Right ventricle myocardium inferior (tissue), 1 donor: ENCODE results near the gene FIBCD1. TPM values are rescaled to one million over a fixed set of nuclear protein-coding genes. Genes with fewer than 3 reads are reported as not detected.

Experiments used
- ATAC-seq: fragments of 200-7000 bp; cut with Tn5 transposase; one replicate; pipeline ENCODE4 v1.9.1; 2020; ENCODE audit warnings: mild to moderate bottlenecking, moderate library complexity
- DNase-seq: peaks from one replicate; pipeline ENCODE4 v3.0.0; 2021; ENCODE audit errors: missing footprints
- intact Hi-C: fragments of 100-400 bp; cut with DNase I; formaldehyde crosslinking; loops from one replicate; pipeline ENCODE4 v1.11.0; 2022
- total RNA-seq: library from RNA; stranded (reverse); fragmentation: NEBNext Ultra II Directional; extraction: Animal tissue kit (Norgen Biotek cat#: 25700); gene quantifications from one replicate; pipeline ENCODE4 v1.2.1, GENCODE V29; 2021
- donor health status: DM: no; HTN: yes; CAD: no; lungs with severe emphysema.

FIBCD1 gene
- total RNA-seq, 1 donor from 2014 or later = 0.57 TPM

GRCh38 chr9:130905125-130905901 lies 33.7 kb downstream of the FIBCD1 start:
- intact Hi-C loops = no loop called here
- no peak for DNase-seq
- no peak for ATAC-seq

- DNase-seq = no peak
- intact Hi-C loops = no loop called here
- ATAC-seq = no peak
Observed at GRCh38 chr9:130904070-130905044, 34.7 kb downstream of the FIBCD1 start.

GRCh38 chr9:130903194-130904069 lies 35.6 kb downstream of the FIBCD1 start:
- intact Hi-C loops = no loop called here

GRCh38 chr9:130902204-130903185 lies 36.6 kb downstream of the FIBCD1 start:
- intact Hi-C loops = no loop called here
- ATAC-seq = no peak
- no peak for DNase-seq

More at GRCh38 chr9:130903194-130904069, 35.6 kb downstream of the FIBCD1 start:
- DNase-seq (no peak), ATAC-seq (no peak)

- no peak for ATAC-seq
- DNase-seq = no peak
- intact Hi-C loops = no loop called here
Observed at GRCh38 chr9:130901498-130902203, 37.4 kb downstream of the FIBCD1 start.

GRCh38 chr9:130900701-130901497 lies 38.1 kb downstream of the FIBCD1 start:
- intact Hi-C loops = no loop called here
- DNase-seq (no peak), ATAC-seq (no peak)

- intact Hi-C loops = no loop called here
- ATAC-seq = no peak
- DNase-seq = peak; percentile 59
Observed at GRCh38 chr9:130899051-130899748, 39.8 kb downstream of the FIBCD1 start.

GRCh38 chr9:130898552-130898852 lies 40.5 kb downstream of the FIBCD1 start:
- intact Hi-C loops = no loop called here
- no peak for ATAC-seq
- peak; percentile 4 for DNase-seq

- DNase-seq (peak; percentile 68), ATAC-seq (no peak)
- intact Hi-C loops = no loop called here
Observed at GRCh38 chr9:130897848-130898551, 41.0 kb downstream of the FIBCD1 start.

GRCh38 chr9:130897105-130897751 lies 41.8 kb downstream of the FIBCD1 start:
- ATAC-seq (no peak), DNase-seq (peak; percentile 43)
- intact Hi-C loops = no loop called here

- DNase-seq = peak; percentile 44
Observed at GRCh38 chr9:130896233-130897014, 42.6 kb downstream of the FIBCD1 start, which contains the start of gene QRFP. QRFP (minus strand) TSS chr9:130896812; CDS start chr9:130893838, 2,974 bp downstream.

GRCh38 chr9:130895481-130896232 lies 43.4 kb downstream of the FIBCD1 start:
- DNase-seq (peak; percentile 69), ATAC-seq (peak; percentile 41)
- intact Hi-C loops = no loop called here

More at GRCh38 chr9:130896233-130897014, 42.6 kb downstream of the FIBCD1 start, which contains the start of gene QRFP:
- ATAC-seq = no peak
- intact Hi-C loops = no loop called here

- peak; percentile 63 for DNase-seq
- intact Hi-C loops = no loop called here
- ATAC-seq = no peak
Observed at GRCh38 chr9:130895038-130895437, 44.0 kb downstream of the FIBCD1 start.
